ENCODE data around the gene LRG1.

DNA sequence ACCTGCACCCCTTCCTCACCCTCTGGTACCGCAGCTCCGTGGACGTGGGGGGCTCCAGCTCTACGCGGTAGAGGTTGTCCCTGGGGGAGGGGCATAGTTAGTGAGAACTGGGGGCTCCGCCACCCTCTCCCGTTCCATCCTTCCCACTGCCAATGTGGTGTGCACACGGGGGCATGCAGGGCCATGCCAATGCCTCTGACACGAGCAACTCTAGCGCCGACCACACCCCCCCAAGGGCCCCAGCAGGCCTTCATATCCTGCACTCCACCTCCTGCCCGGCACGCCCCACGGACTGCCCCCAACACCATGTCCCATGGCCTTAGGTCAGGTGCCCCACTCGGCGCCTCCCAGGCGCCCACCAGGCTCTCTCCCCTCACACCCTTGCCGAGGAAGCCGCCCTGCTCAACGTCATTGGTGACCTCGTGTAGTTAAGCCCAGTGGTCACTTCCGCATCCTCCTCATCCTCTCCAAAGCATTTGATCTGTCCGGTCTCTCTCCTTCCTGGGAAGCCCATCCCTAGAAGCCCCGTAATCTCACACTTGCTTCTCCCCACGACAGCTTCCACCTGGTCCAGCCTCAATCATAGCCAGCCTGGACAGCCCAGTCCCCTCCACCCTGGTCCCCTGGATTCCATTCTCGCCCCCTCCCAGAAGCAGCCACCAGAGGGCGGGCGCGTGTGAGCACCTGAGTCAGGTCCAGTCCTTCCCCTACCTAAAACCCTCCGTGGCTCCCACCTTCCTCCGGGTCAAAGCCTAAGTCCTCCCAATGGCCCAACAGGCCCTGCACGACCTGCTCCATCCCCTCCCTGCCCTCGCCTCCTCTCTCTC, 17.5 kb upstream of the LRG1 start:
- TF ChIP-seq, protein P1, sequence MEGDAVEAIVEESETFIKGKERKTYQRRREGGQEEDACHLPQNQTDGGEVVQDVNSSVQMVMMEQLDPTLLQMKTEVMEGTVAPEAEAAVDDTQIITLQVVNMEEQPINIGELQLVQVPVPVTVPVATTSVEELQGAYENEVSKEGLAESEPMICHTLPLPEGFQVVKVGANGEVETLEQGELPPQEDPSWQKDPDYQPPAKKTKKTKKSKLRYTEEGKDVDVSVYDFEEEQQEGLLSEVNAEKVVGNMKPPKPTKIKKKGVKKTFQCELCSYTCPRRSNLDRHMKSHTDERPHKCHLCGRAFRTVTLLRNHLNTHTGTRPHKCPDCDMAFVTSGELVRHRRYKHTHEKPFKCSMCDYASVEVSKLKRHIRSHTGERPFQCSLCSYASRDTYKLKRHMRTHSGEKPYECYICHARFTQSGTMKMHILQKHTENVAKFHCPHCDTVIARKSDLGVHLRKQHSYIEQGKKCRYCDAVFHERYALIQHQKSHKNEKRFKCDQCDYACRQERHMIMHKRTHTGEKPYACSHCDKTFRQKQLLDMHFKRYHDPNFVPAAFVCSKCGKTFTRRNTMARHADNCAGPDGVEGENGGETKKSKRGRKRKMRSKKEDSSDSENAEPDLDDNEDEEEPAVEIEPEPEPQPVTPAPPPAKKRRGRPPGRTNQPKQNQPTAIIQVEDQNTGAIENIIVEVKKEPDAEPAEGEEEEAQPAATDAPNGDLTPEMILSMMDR (IDR thresholded peaks at IDR 0.05), result no peak
- TF ChIP-seq POLR2A (IDR thresholded peaks at IDR 0.05) (no peak), POLR2AphosphoS5 (IDR thresholded peaks at IDR 0.05) (no peak), EP300 (IDR thresholded peaks at IDR 0.05) (no peak)
